GM19397 (cell line): Measurements from ENCODE around the gene PTPRE.

Experiments used
- ATAC-seq: cut with Tn5 transposase; IDR thresholded peaks from one replicate; pipeline ENCODE4 v1.9.1; 2021; ENCODE audit warnings: mild to moderate bottlenecking, moderate library complexity; ENCODE audit not compliant: unreplicated experiment

PTPRE gene

DNA sequence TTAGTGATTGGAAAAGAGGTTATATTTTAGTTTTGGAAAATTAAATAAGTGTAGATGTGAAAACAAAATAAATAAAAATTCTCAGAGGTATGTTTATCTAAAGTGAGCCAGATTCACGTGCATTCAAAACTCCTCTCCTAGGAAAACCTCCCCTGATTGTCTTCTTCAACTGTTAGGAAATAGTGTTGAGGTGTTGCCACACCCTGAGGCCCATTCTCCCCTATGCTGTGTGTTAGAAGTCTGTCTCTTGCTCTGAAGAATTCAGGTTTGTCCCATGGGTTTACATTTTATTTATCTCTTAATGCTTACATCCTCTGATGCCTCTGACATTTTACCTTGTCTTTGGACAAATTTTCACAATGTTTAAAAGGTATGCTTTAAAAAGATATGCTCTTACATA, 40.3 kb downstream of the PTPRE start:
- no peak for ATAC-seq

DNA sequence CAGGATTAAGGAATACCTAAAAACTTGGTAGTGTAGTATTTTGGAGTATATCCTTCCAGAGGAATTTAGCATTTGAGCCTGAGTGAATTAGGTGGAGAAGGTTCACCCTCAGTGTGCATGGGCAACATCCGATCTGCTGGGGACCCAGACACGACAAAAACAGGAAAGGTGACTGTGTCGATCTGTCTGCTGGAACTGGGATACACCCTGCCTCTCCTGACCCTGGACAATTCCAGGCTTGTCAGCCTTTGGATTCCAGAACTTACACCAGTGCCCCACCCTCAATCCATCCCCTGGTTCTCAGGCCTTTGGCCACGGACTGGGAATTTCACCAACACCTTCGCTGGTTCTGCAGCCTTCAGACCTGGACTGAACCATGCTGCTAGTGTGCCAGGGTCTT, 41.9 kb downstream of the PTPRE start:
- no peak for ATAC-seq

- ATAC-seq: no peak
Measured at GRCh38 chr10:127949831-127950230, 42.9 kb downstream of the PTPRE start.

DNA sequence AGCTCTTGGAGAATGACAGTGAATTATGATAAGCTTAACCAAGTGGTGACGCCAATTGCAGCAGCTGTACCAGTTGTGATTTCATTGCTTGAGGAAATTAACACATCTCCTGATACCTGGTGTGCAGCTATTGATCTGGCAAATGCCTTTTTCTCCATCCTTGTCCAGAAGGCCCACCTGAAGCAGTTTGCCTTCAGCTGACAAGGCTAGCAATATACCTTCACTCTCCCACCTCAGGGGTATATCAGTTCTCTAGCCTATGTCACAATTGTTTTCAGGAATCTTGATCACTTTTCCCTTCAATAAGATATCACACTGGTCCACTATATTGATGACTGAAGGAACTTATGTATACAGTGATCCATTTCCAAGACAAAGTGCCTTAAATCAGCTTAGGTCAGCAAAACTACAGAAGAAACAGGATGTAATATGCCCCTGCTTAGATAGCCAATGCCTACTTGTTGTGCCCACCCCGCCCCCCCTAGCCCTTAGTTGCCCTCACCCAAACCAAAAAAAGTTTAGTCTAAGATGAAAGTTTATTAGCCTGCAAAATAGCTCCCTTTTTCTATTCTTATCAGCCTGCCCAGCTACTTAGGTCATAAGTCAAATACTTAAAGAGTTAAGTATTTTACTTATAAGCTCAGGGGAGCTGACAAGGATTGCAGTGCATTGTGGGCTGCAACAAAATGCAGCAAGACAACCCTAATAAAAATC, 45.1 kb downstream of the PTPRE start:
- no peak for ATAC-seq

DNA sequence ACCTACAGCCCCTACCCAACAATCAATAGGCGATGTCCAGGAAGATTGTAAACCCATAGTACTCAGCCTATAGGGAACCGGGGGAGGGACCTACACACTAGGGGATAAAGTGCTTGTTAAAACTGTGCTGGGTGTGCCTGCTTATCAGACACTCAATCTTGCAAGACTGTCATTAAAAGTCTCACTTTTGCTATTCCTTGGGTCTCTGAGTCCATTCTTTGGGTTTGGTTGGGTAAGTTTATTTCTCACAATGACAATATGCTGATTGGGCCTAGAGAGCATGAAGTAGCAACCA, 45.6 kb downstream of the PTPRE start:
- ATAC-seq: no peak

GRCh38 chr10:127952918-127953317, 46.0 kb downstream of the PTPRE start:
- no peak for ATAC-seq

DNA sequence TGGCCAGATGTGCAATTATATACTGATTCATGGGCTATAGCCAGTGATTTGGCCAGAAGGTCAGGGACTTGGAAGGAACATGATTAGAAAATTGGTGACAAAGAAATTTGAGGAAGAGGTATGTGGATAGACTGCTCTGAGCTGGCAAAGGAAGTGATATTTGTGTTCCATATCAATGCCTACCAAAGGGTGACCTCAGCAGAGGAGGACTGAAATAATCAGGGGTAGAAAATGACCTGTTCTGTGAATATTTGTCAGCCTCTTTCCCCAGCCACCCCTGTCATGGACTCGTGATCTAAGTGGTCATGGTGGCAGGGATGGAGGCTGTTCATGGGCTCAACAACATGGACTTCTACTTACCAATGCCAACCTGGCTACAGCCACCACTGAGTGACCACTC, 47.0 kb downstream of the PTPRE start:
- no peak for ATAC-seq

- ATAC-seq: no peak
Measured at GRCh38 chr10:127959428-127959827, 52.5 kb downstream of the PTPRE start.

GRCh38 chr10:127961071-127961470, 54.2 kb downstream of the PTPRE start:
- no peak for ATAC-seq

- no peak for ATAC-seq
Measured at GRCh38 chr10:127962205-127962604, 55.3 kb downstream of the PTPRE start.

DNA sequence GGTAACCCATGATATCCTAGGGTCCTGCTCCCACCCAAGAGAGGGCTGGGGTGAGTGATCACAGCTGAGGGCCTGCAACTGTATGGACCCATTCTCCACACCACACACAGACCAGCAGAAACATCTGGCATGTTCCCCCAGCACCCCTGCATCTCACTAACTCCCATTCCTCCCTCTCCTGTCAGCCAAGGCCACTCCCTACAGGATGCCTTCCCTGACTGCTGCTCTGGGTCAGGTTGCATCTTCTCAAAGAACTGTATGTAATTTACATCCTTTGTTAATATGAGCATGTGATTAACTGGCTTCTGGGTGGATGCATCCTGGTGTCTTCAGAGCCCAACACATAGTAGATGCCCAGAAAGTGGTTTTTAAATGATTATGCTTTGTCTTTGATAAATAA, 56.2 kb downstream of the PTPRE start:
- ATAC-seq: no peak

DNA sequence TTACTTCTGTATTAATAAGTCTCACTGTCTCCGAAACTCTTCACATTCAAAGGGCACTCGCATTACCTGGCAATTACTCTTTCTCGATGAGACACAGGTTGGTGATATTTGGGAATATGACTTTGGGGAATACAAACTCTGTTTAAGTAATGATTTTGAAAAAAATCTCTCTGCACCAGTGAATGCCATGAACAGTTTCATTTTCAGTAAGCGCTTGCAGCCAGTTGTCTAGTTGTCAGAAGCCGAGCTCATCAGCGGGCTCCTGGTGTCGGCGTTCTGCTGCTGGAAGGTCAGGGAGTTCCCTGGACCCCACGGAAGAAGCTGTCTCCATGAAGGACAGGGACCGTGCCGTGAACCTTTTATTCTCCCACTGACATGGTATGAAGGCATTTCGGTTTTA, 57.7 kb downstream of the PTPRE start:
- ATAC-seq: no peak

DNA sequence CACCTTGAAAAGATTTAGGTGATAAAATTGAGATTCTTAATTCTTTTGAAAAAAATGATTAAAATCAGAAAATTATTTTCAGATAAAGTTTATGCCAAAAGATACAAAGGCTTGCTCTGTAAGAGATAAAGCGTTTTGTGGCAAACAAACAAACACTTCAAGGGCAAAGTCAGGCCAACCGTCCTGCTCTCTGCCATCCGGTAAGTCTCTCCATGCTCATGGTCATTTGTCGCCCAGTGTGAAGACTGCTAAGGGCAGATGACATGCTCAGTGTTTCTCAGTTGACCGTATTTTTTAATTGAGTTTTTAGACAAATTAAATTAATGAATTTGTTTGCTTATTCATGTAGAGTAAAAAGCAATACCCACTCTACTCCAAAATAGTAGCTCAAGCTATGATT, 60.0 kb downstream of the PTPRE start:
- ATAC-seq: no peak

DNA sequence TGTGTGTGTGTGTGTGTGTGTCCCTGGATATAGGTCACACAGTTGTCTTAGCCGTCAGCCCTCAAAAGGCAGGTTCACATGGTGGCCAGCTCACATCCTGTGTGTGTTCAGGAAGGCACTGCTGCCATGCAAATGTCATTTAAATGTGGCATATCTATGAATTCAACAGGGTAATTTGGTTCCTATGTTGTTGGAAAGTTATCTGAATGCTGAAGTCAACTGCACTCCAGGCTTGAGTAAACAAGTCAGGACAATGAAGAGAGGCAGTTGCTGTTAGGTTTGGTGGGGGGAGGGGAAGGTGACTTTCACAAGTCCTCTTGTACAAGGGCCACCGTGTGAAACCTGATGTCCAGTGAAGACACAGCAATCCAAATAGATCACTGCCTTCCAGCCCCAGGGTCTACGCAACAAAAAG, 61.1 kb downstream of the PTPRE start:
- ATAC-seq: no peak

GRCh38 chr10:127968659-127969058, 61.8 kb downstream of the PTPRE start:
- ATAC-seq: no peak

GRCh38 chr10:127971101-127971946, 64.4 kb downstream of the PTPRE start:
- no peak for ATAC-seq

GRCh38 chr10:127971963-127972615, 65.2 kb downstream of the PTPRE start:
- ATAC-seq: no peak

- no peak for ATAC-seq
Measured at GRCh38 chr10:127972751-127973357, 66.0 kb downstream of the PTPRE start.

DNA sequence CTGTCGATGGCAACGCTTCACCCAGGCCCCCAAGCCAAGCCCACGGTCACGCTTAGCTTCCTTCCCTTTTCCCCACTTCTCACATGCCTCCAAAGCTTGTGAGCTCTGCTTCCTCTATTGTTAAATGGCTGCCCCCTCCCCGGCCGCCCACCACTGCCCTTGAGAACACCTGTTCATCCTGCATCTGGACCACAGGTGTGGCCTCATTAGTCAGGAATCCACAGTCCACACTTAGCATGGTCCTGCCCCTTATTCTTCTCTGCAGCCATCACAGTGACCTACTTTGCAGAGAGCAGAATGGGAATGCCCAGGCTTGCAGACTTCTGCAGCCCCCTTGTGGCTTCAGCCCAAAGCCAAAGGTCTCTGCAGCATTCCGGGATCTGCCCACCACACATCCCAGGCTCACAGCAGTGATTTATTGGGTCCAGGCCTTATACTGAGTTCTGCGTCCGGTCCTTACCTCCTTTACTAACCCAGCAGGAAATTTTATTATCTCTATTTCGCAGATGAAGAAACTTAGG, 66.9 kb downstream of the PTPRE start:
- no peak for ATAC-seq

- ATAC-seq: no peak
Measured at GRCh38 chr10:127974911-127975310, 68.0 kb downstream of the PTPRE start.

- ATAC-seq: no peak
Measured at GRCh38 chr10:127976286-127976685, 69.4 kb downstream of the PTPRE start.
